Upper lobe of right lung (tissue), 1 donor: ENCODE results near the gene FAM114A1. TPM values are rescaled to one million over a fixed set of nuclear protein-coding genes. Genes with fewer than 3 reads are reported as not detected.
A peak's percentile ranks its signal among the peaks of the same experiment; 100 is the strongest.
"Not testable (repeated sequence)": the region's sequence is repeated elsewhere in the genome, so short reads cannot be mapped to it uniquely, and the experiment has no call there.

ENCODE experiments used
- ATAC-seq: fragments of 200-7000 bp; cut with Tn5 transposase; one replicate; pipeline ENCODE4 v1.9.1; 2020; ENCODE audit warnings: mild to moderate bottlenecking, moderate library complexity
- DNase-seq: peaks from one replicate; pipeline ENCODE4 v3.0.0-alpha.2; 2020
- H3K27ac ChIP-seq: fragments of 200-600 bp; one replicate; pipeline ENCODE4 v1.8.0; 2022
- H3K27me3 ChIP-seq: fragments of 200-600 bp; one replicate; pipeline ENCODE4 v1.8.0; 2022; ENCODE audit warnings: mild to moderate bottlenecking
- H3K36me3 ChIP-seq: fragments of 200-600 bp; one replicate; pipeline ENCODE4 v1.8.0; 2022
- H3K4me1 ChIP-seq: fragments of 200-600 bp; one replicate; pipeline ENCODE4 v1.8.0; 2022
- H3K4me3 ChIP-seq: fragments of 200-600 bp; one replicate; pipeline ENCODE4 v1.8.0; 2022; ENCODE audit warnings: mild to moderate bottlenecking
- H3K9me3 ChIP-seq: fragments of 200-600 bp; one replicate; pipeline ENCODE4 v1.8.0; 2022
- intact Hi-C: fragments of 100-400 bp; cut with DNase I; formaldehyde crosslinking; loops from one replicate; pipeline ENCODE4 v1.11.0; 2022
- total RNA-seq: library from RNA; stranded (reverse); fragmentation: NEBNext Ultra II Directional; extraction: Animal tissue kit (Norgen Biotek cat#: 25700); gene quantifications from one replicate; pipeline ENCODE4 v1.2.1, GENCODE V29; 2021
- TF ChIP-seq, protein P1 (sequence below): fragments of 200-600 bp; IDR thresholded peaks from one replicate; pipeline ENCODE4 v1.8.0; 2022; ENCODE audit warnings: antibody characterized with exemption
- donor health status: DM: no; HTN: yes; CAD: no; lungs with severe emphysema.

Gene FAM114A1
- total RNA-seq, 1 donor from 2014 or later, result 39.8 TPM

DNA sequence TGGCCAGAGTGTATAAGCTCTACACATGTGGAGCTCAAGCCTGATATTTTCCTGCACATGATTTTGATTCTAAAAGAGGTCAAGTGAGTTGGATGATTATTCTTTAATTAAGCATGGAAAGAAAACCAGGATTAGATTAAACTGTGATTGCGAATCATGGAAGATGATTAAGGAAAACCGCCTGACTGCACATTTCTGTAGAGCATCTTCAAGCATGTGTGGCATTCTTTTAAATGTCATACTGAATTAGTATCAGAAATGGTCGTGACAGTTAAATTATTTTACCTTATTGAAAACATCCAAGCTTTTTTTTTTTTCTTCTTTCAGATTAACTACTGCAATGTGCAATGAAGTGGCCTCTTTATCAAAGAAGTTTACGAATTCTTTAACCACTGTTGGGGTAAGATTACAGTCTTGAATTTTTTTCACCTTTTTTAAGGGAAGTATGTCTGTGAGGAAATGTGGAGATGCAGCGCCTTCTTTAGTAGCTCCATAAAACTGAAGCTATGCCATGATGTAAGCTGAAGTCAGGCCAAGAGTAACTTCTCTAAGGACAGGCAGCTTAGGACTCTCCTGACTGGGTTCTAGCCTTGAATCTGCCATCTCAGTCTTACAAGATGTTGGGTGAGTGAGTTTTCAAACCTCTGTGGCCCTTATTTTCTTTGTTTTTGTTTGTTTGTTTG lies 67.9 kb downstream of the FAM114A1 start:
- H3K36me3 ChIP-seq, result peaks cover 91% of the 10 kb centered on the region
- no peak overlapping the region for H3K27ac ChIP-seq
- no peaks in the 10 kb centered on the region for H3K27me3 ChIP-seq
- no peak overlapping the region for H3K4me3 ChIP-seq
- ATAC-seq, result no peak
- intact Hi-C loops, result no loop called here
- H3K4me1 ChIP-seq, result no peaks in the 10 kb centered on the region
- TF ChIP-seq, protein P1, sequence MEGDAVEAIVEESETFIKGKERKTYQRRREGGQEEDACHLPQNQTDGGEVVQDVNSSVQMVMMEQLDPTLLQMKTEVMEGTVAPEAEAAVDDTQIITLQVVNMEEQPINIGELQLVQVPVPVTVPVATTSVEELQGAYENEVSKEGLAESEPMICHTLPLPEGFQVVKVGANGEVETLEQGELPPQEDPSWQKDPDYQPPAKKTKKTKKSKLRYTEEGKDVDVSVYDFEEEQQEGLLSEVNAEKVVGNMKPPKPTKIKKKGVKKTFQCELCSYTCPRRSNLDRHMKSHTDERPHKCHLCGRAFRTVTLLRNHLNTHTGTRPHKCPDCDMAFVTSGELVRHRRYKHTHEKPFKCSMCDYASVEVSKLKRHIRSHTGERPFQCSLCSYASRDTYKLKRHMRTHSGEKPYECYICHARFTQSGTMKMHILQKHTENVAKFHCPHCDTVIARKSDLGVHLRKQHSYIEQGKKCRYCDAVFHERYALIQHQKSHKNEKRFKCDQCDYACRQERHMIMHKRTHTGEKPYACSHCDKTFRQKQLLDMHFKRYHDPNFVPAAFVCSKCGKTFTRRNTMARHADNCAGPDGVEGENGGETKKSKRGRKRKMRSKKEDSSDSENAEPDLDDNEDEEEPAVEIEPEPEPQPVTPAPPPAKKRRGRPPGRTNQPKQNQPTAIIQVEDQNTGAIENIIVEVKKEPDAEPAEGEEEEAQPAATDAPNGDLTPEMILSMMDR, result no peak
- DNase-seq, result no peak
- H3K9me3 ChIP-seq, result no peaks in the 10 kb centered on the region

DNA sequence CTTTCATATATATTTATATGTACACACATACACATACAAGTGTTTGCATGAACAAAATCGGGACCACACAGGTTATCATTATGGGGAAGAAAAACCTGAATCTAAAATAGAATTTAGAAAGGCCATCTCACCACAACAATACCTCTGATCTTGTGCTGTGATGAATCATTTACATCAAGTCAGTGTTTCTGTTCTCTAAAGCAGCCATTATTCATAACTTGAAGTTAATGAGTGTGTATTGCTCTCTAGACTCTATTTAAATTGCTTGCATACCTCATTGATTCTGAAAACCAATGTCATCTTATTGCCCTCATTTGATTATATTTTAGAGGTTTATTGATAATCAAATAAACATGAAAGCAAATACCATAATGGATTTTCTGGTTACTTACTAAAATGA lies 71.6 kb downstream of the FAM114A1 start:
- Histone ChIP-seq H3K4me1 (no peaks in the 10 kb centered on the region), H3K9me3 (no peaks in the 10 kb centered on the region), H3K4me3 (no peak overlapping the region), H3K36me3 (peaks cover 78% of the 10 kb centered on the region), H3K27ac (no peak overlapping the region), H3K27me3 (no peaks in the 10 kb centered on the region)
- intact Hi-C loops, result no loop called here
- DNase-seq, result no peak
- TF ChIP-seq, protein P1, result no peak
- ATAC-seq, result no peak

DNA sequence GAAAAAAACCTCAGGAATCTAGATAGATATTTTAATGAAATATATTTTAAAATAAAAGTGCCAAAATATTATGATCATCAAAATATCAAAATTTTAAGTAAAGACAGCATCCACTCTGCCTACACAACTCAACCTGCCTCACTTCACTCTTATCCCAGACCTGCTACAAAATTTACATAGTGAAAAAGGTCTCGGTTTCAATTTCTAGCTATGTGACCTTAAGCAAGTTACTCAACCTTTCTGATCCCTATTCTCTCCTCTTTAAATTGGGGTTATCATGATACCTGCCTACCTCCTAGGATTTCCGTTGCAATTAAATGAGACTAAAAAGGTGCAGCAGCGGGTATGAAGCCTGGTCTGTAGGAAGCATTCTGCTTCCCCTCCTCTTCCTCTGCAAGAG lies 72.9 kb downstream of the FAM114A1 start:
- TF ChIP-seq, protein P1, result no peak
- no peak overlapping the region for H3K4me3 ChIP-seq
- ATAC-seq, result no peak
- H3K4me1 ChIP-seq, result no peaks in the 10 kb centered on the region
- no peaks in the 10 kb centered on the region for H3K9me3 ChIP-seq
- H3K36me3 ChIP-seq, result peaks cover 80% of the 10 kb centered on the region
- no peaks in the 10 kb centered on the region for H3K27me3 ChIP-seq
- H3K27ac ChIP-seq, result no peak overlapping the region
- intact Hi-C loops, result no loop called here
- no peak for DNase-seq

DNA sequence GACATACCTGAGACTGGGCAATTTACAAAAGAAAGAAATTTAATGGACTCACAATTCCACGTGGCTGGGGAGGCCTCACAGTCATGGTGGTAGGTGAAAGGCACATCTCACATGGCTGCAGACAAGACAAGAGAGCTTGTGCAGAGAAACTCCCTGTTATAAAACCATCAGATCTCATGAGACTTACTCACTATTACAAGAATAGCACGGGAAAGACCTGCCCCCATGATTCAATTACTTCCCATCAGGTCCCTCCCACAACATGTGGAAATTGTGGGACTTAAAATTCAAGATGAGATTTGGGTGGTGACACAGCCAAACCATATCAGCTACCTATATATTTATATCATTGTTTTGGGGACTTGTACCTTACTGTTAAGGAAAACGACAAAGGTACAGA lies 74.3 kb downstream of the FAM114A1 start:
- intact Hi-C loops, ATAC-seq, H3K4me1 ChIP-seq, DNase-seq, H3K27me3 ChIP-seq, H3K4me3 ChIP-seq, H3K27ac ChIP-seq, H3K9me3 ChIP-seq: not testable (repeated sequence)
- peaks cover 70% of the 10 kb centered on the region for H3K36me3 ChIP-seq

DNA sequence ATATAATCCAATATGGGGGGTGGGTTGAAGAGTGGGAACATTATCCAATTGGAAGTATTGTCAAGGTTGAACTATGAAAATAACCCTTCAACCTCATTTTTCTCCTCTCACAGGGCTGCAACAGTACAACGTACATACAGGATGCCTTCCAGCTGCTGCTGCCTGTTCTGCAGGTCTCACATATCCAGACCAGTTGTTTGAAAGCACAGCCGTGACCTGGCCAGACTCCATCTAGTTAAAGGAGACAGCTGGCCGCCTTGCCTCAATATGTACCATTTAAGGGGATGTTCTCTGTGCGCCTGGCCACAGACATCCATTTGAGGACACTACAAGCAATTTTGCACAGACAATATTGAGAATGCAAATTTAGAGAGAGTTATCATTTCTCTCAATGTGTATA lies 75.7 kb downstream of the FAM114A1 start:
- Histone ChIP-seq H3K9me3 (no peaks in the 10 kb centered on the region), H3K4me3 (no peak overlapping the region), H3K4me1 (no peaks in the 10 kb centered on the region), H3K27me3 (no peaks in the 10 kb centered on the region), H3K27ac (no peak overlapping the region), H3K36me3 (peaks cover 58% of the 10 kb centered on the region)
- ATAC-seq, result peak; percentile 28
- intact Hi-C loops, result no loop called here
- TF ChIP-seq, protein P1, result no peak
- no peak for DNase-seq

DNA sequence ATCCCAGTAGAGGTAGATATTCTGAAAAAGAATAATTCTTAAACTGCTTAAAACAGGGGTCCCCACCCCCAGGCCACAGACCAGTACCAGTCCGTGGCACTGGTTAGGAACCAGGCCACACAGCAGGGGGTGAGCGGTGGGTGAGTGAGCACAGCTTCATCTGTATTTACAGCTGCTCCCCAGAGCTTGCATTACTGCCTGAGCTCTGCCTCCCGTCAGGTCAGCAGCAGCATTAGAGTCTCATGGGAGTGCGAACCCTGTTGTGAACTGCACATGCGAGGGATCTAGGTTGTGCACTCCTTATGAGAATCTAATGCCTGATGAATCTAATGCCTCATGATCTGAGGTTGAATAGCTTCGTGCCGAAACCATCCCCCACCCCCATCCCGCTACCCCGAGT lies 76.8 kb downstream of the FAM114A1 start:
- Histone ChIP-seq H3K4me1 (no peaks in the 10 kb centered on the region), H3K9me3 (no peaks in the 10 kb centered on the region), H3K4me3 (no peak overlapping the region), H3K36me3 (peaks cover 47% of the 10 kb centered on the region), H3K27ac (no peak overlapping the region), H3K27me3 (no peaks in the 10 kb centered on the region)
- DNase-seq (no peak), ATAC-seq (no peak)
- TF ChIP-seq, protein P1, result no peak
- intact Hi-C loops, result no loop called here
